MM.1S (cell line): ENCODE results near the gene NPEPL1.
"Not testable (repeated sequence)": the region's sequence is repeated elsewhere in the genome, so short reads cannot be mapped to it uniquely, and the experiment has no call there.

Experiments
- DNase-seq: peaks from one replicate; pipeline ENCODE4 v3.0.0-alpha.2; 2015
- H2AFZ ChIP-seq: fragments of 300-600 bp; sonication (generic); 2 replicates; pipeline ENCODE4 v1.6.0; 2016; ENCODE audit warnings: antibody characterized with exemption, low read length
- H3F3A ChIP-seq: fragments of 300-600 bp; sonication (generic); 2 replicates; pipeline ENCODE4 v1.6.1; 2016; ENCODE audit warnings: mild to moderate bottlenecking, antibody characterized with exemption, low read length, moderate library complexity, mixed read lengths; ENCODE audit not compliant: insufficient read depth
- H3K27ac ChIP-seq: fragments of 300-600 bp; sonication (generic); 2 replicates; pipeline ENCODE4 v1.5.1; 2016; ENCODE audit warnings: mild to moderate bottlenecking, low read length
- H3K27me3 ChIP-seq: fragments of 300-600 bp; sonication (generic); replicated peaks from 2 replicates; pipeline ENCODE4 v1.6.0; 2016; ENCODE audit warnings: low read length; ENCODE audit not compliant: insufficient read depth
- H3K36me3 ChIP-seq: fragments of 300-600 bp; sonication (generic); replicated peaks from 2 replicates; pipeline ENCODE4 v1.6.1; 2016; ENCODE audit warnings: mild to moderate bottlenecking, low read length, mixed read lengths; ENCODE audit not compliant: insufficient read depth
- H3K4me1 ChIP-seq: fragments of 300-600 bp; sonication (generic); 2 replicates; pipeline ENCODE4 v1.6.1; 2016; ENCODE audit warnings: low read length, mixed read lengths
- H3K4me2 ChIP-seq: fragments of 300-600 bp; sonication (generic); 2 replicates; pipeline ENCODE4 v1.6.0; 2016; ENCODE audit warnings: low read depth, low read length
- H3K4me3 ChIP-seq: fragments of 300-600 bp; sonication (generic); 2 replicates; pipeline ENCODE4 v1.5.1; 2016; ENCODE audit warnings: low read length, mixed read lengths
- H3K79me2 ChIP-seq: fragments of 300-600 bp; sonication (generic); 2 replicates; pipeline ENCODE4 v1.6.1; 2016; ENCODE audit warnings: mixed run types, low read length, mixed read lengths
- H3K9ac ChIP-seq: fragments of 300-600 bp; sonication (generic); 2 replicates; pipeline ENCODE4 v1.6.1; 2016; ENCODE audit warnings: low read length, mixed read lengths
- H3K9me2 ChIP-seq: fragments of 300-600 bp; sonication (generic); replicated peaks from 2 replicates; pipeline ENCODE4 v1.6.1; 2016; ENCODE audit warnings: mild to moderate bottlenecking, low read length, mixed read lengths; ENCODE audit not compliant: insufficient read depth
- H3K9me3 ChIP-seq: fragments of 300-600 bp; sonication (generic); replicated peaks from 2 replicates; pipeline ENCODE4 v1.6.1; 2016; ENCODE audit warnings: mild to moderate bottlenecking, low read length, mixed read lengths; ENCODE audit not compliant: insufficient read depth
- H4K20me1 ChIP-seq: fragments of 300-600 bp; sonication (generic); 2 replicates; pipeline ENCODE4 v1.6.1; 2016; ENCODE audit warnings: mild to moderate bottlenecking, low read length, moderate library complexity, mixed read lengths; ENCODE audit not compliant: insufficient read depth
- CTCF ChIP-seq: fragments of 300-600 bp; sonication (generic); IDR thresholded peaks from 2 replicates; pipeline ENCODE4 v1.5.1; 2016; ENCODE audit warnings: antibody characterized with exemption, low read length, mixed read lengths
- EZH2 ChIP-seq: fragments of 300-600 bp; sonication (generic); optimal IDR thresholded peaks from 2 replicates; pipeline ENCODE3; 2017; ENCODE audit warnings: low read depth, mild to moderate bottlenecking, antibody characterized with exemption, low read length, mixed read lengths
- EZH2phosphoT487 ChIP-seq: fragments of 300-600 bp; sonication (generic); IDR thresholded peaks from 2 replicates; pipeline ENCODE4 v1.6.1; 2018; ENCODE audit warnings: antibody characterized with exemption, low read length

NPEPL1 gene

GRCh38 chr20:58720890-58721289 lies 28.3 kb downstream of the NPEPL1 start:
- Histone ChIP-seq H3K4me2 (no peak overlapping the region), H3K79me2 (no peaks in the 10 kb centered on the region), H4K20me1 (no peaks in the 10 kb centered on the region), H3K9me2 (no peaks in the 10 kb centered on the region), H3F3A (no peaks in the 10 kb centered on the region), H2AFZ (no peak overlapping the region), H3K27me3 (peaks cover 67% of the 10 kb centered on the region), H3K4me3 (no peak overlapping the region), H3K36me3 (no peaks in the 10 kb centered on the region), H3K9ac (no peak overlapping the region), H3K27ac (no peak overlapping the region), H3K9me3 (no peaks in the 10 kb centered on the region), H3K4me1 (no peaks in the 10 kb centered on the region)
- TF ChIP-seq CTCF = no peak
- no peak for TF ChIP-seq EZH2phosphoT487
- TF ChIP-seq EZH2 = no peak
- no peak for DNase-seq

- no peaks in the 10 kb centered on the region for H3K9me2 ChIP-seq
- H3K9me3 ChIP-seq = no peaks in the 10 kb centered on the region
- H3K4me3 ChIP-seq = no peak overlapping the region
- no peaks in the 10 kb centered on the region for H3F3A ChIP-seq
- TF ChIP-seq EZH2phosphoT487 = no peak
- no peak overlapping the region for H3K4me2 ChIP-seq
- no peak overlapping the region for H2AFZ ChIP-seq
- H3K79me2 ChIP-seq = no peaks in the 10 kb centered on the region
- no peak for DNase-seq
- no peaks in the 10 kb centered on the region for H3K4me1 ChIP-seq
- H3K27ac ChIP-seq = no peak overlapping the region
- H3K9ac ChIP-seq = no peak overlapping the region
- H4K20me1 ChIP-seq = no peaks in the 10 kb centered on the region
- H3K27me3 ChIP-seq = peaks cover 69% of the 10 kb centered on the region
- no peaks in the 10 kb centered on the region for H3K36me3 ChIP-seq
These were observed 29.6 kb downstream of the NPEPL1 start for GRCh38 chr20:58721951-58722778.

GRCh38 chr20:58722877-58723627 lies 30.5 kb downstream of the NPEPL1 start:
- Histone ChIP-seq H4K20me1 (no peaks in the 10 kb centered on the region), H3K4me3 (no peak overlapping the region), H3K27me3 (peaks cover 69% of the 10 kb centered on the region), H3K4me1 (no peaks in the 10 kb centered on the region), H3K9me3 (no peaks in the 10 kb centered on the region), H3K4me2 (no peak overlapping the region), H3K9me2 (no peaks in the 10 kb centered on the region), H3K79me2 (no peaks in the 10 kb centered on the region), H3K36me3 (no peaks in the 10 kb centered on the region), H3F3A (no peaks in the 10 kb centered on the region), H3K27ac (no peak overlapping the region), H2AFZ (no peak overlapping the region), H3K9ac (no peak overlapping the region)
- TF ChIP-seq EZH2phosphoT487 (no peak), CTCF (no peak), EZH2 (no peak)
- no peak for DNase-seq

GRCh38 chr20:58723628-58723984 lies 31.0 kb downstream of the NPEPL1 start:
- no peaks in the 10 kb centered on the region for H3K9me3 ChIP-seq
- no peaks in the 10 kb centered on the region for H4K20me1 ChIP-seq
- H3K27ac ChIP-seq = no peak overlapping the region
- no peaks in the 10 kb centered on the region for H3K79me2 ChIP-seq
- no peak overlapping the region for H3K4me2 ChIP-seq
- no peaks in the 10 kb centered on the region for H3K4me1 ChIP-seq
- TF ChIP-seq EZH2 = no peak
- TF ChIP-seq CTCF = no peak
- no peak for TF ChIP-seq EZH2phosphoT487
- no peak for DNase-seq
- H3F3A ChIP-seq = no peaks in the 10 kb centered on the region
- no peak overlapping the region for H2AFZ ChIP-seq
- H3K36me3 ChIP-seq = no peaks in the 10 kb centered on the region
- H3K9me2 ChIP-seq = no peaks in the 10 kb centered on the region
- peaks cover 69% of the 10 kb centered on the region for H3K27me3 ChIP-seq
- no peak overlapping the region for H3K9ac ChIP-seq
- H3K4me3 ChIP-seq = no peak overlapping the region

GRCh38 chr20:58726156-58726555 lies 33.6 kb downstream of the NPEPL1 start:
- H3K4me2 ChIP-seq, H3K27ac ChIP-seq, H3K9me3 ChIP-seq, H4K20me1 ChIP-seq, H3K36me3 ChIP-seq, DNase-seq, H3K9ac ChIP-seq, H2AFZ ChIP-seq, H3K4me3 ChIP-seq, H3K79me2 ChIP-seq, H3K9me2 ChIP-seq, H3F3A ChIP-seq, H3K4me1 ChIP-seq: not testable (repeated sequence)
- peaks cover 47% of the 10 kb centered on the region for H3K27me3 ChIP-seq
